OCI-LY7 (cell line): ENCODE measurements around the gene COL15A1. TPM values are rescaled to one million over a fixed set of nuclear protein-coding genes. Genes with fewer than 3 reads are reported as not detected.

Experiments
- BruUV-seq: library from RNA; stranded (reverse); fragments of 400-500 nt; replicated peaks from 2 replicates; lab custom pipeline; 2021; lab: Mats Ljungman, UMichigan
- CTCF ChIA-PET: fragments of 300-600 bp; sonication (Branson Sonifier 250); formaldehyde crosslinking; loops from one replicate; lab custom pipeline; 2022; ENCODE audit warnings: antibody characterized with exemption; ENCODE audit not compliant: unreplicated experiment; lab: Charles Lee
- POLR2A ChIA-PET: fragments of 300-600 bp; sonication (Branson Sonifier 250); formaldehyde crosslinking; loops from one replicate; lab custom pipeline; 2022; ENCODE audit warnings: antibody characterized with exemption; lab: Charles Lee
- DNase-seq: peaks from one replicate; pipeline ENCODE4 v3.0.0-alpha.2; 2015; ENCODE audit warnings: low spot score
- H2AFZ ChIP-seq: fragments of 200-600 bp; sonication (generic), shearing (Covaris generic); 2 replicates; pipeline ENCODE4 v1.6.1; 2014; ENCODE audit warnings: mild to moderate bottlenecking, antibody characterized with exemption, low read length, moderate library complexity
- H3K27ac ChIP-seq: fragments of 200-600 bp; sonication (generic); 2 replicates; pipeline ENCODE4 v1.5.1; 2014; ENCODE audit warnings: mixed run types, low read depth, mild to moderate bottlenecking, moderate library complexity, low read length, inconsistent platforms; ENCODE audit not compliant: poor library complexity, severe bottlenecking
- H3K36me3 ChIP-seq: fragments of 200-600 bp; sonication (generic); 2 replicates; pipeline ENCODE4 v1.6.1; 2014; ENCODE audit warnings: mild to moderate bottlenecking, antibody characterized with exemption, low read length, moderate library complexity, mixed read lengths; ENCODE audit not compliant: insufficient read depth
- H3K4me1 ChIP-seq: fragments of 200-600 bp; sonication (generic); 2 replicates; pipeline ENCODE4 v1.5.1; 2014; ENCODE audit warnings: mild to moderate bottlenecking, low read length; ENCODE audit not compliant: insufficient read depth, poor library complexity, severe bottlenecking
- H3K4me2 ChIP-seq: fragments of 200-600 bp; sonication (generic); 2 replicates; pipeline ENCODE4 v1.6.1; 2014; ENCODE audit warnings: mild to moderate bottlenecking, low read length
- H3K4me3 ChIP-seq: fragments of 200-600 bp; sonication (generic); 2 replicates; pipeline ENCODE4 v1.5.1; 2014; ENCODE audit warnings: mild to moderate bottlenecking, low read depth, low read length; ENCODE audit not compliant: poor library complexity, severe bottlenecking
- H3K79me2 ChIP-seq: fragments of 200-600 bp; sonication (generic); 2 replicates; pipeline ENCODE4 v1.6.1; 2016; ENCODE audit warnings: low read depth, mild to moderate bottlenecking, low read length, moderate library complexity, mixed read lengths; ENCODE audit not compliant: insufficient read depth
- H3K9me2 ChIP-seq: fragments of 200-600 bp; sonication (generic); 2 replicates; pipeline ENCODE4 v1.6.1; 2016; ENCODE audit warnings: mild to moderate bottlenecking, low read length, mixed read lengths; ENCODE audit not compliant: insufficient read depth
- H3K9me3 ChIP-seq: fragments of 200-600 bp; sonication (generic); 2 replicates; pipeline ENCODE4 v1.6.1; 2014; ENCODE audit warnings: mild to moderate bottlenecking, mixed run types, low read length, mixed read lengths
- H4K20me1 ChIP-seq: fragments of 200-600 bp; sonication (generic); 2 replicates; pipeline ENCODE4 v1.6.1; 2014; ENCODE audit warnings: mild to moderate bottlenecking, antibody characterized with exemption, low read length, moderate library complexity, mixed read lengths; ENCODE audit not compliant: insufficient read depth
- CTCF ChIP-seq: fragments of 200-600 bp; sonication (generic); conservative IDR thresholded peaks from 2 replicates; pipeline ENCODE4 v1.5.1; 2014; ENCODE audit warnings: mild to moderate bottlenecking, antibody characterized with exemption, low read length, moderate library complexity, mixed read lengths
- EZH2phosphoT487 ChIP-seq: fragments of 200-600 bp; sonication (generic); IDR thresholded peaks from 2 replicates; pipeline ENCODE4 v1.6.1; 2018; ENCODE audit warnings: low read depth, borderline replicate concordance, mild to moderate bottlenecking, mixed run types, antibody characterized with exemption, low read length, moderate library complexity, mixed read lengths
- intact Hi-C: fragments of 100-400 bp; cut with micrococcal nuclease; formaldehyde crosslinking; loops from one replicate; pipeline ENCODE4 v1.10.0; 2022; ENCODE audit not compliant: unreplicated experiment
- total RNA-seq, 2 experiments: library from RNA; depleted of rRNA in 1 of 2; stranded (reverse); fragments of >200 nt in 1 of 2; shearing (Covaris generic) in 1 of 2; gene quantifications; 2 replicates each; pipeline ENCODE4 v1.2.3, GENCODE V29; 2014 to 2022

Gene COL15A1
- total RNA-seq, 2 experiments from 2014 or later: not detected

- H3K36me3 ChIP-seq: no peaks in the 10 kb centered on the region
- no peak for TF ChIP-seq EZH2phosphoT487
- TF ChIP-seq CTCF: no peak
- no peaks in the 10 kb centered on the region for H3K9me2 ChIP-seq
- no peaks in the 10 kb centered on the region for H3K4me1 ChIP-seq
- CTCF ChIA-PET: no interaction called here
- no peak overlapping the region for H3K27ac ChIP-seq
- no TSS peak for BruUV-seq
- POLR2A ChIA-PET: interaction anchor here (0.6 to 0.7 kb wide), 2 partner anchors 131 to 248 kb away, joined by 6 to 7 read pairs; no protein-coding TSS in a partner anchor
- H4K20me1 ChIP-seq: no peaks in the 10 kb centered on the region
- H2AFZ ChIP-seq: no peak overlapping the region
- no peaks in the 10 kb centered on the region for H3K79me2 ChIP-seq
- H3K4me2 ChIP-seq: no peak overlapping the region
- peak; percentile 61 for DNase-seq
- H3K4me3 ChIP-seq: no peak overlapping the region
- peaks cover 46% of the 10 kb centered on the region for H3K9me3 ChIP-seq
- intact Hi-C loops: no loop called here
Observed at GRCh38 chr9:99011161-99011709, 67.5 kb downstream of the COL15A1 start.

GRCh38 chr9:99012957-99013512, 69.3 kb downstream of the COL15A1 start:
- no peak overlapping the region for H3K27ac ChIP-seq
- TF ChIP-seq EZH2phosphoT487: no peak
- TF ChIP-seq CTCF: peak; percentile 52
- H3K9me2 ChIP-seq: no peaks in the 10 kb centered on the region
- intact Hi-C loops: no loop called here
- H3K4me1 ChIP-seq: no peaks in the 10 kb centered on the region
- no peak overlapping the region for H3K4me2 ChIP-seq
- CTCF ChIA-PET: no interaction called here
- DNase-seq: no peak
- POLR2A ChIA-PET: interaction anchor here (0.6 to 1.2 kb wide), 4 partner anchors 20 to 272 kb away, joined by 3 to 7 read pairs (median 3); no protein-coding TSS in a partner anchor
- H2AFZ ChIP-seq: peak overlapping the region; percentile 71
- H3K4me3 ChIP-seq: no peak overlapping the region
- no TSS peak for BruUV-seq
- no peaks in the 10 kb centered on the region for H4K20me1 ChIP-seq
- peaks cover 41% of the 10 kb centered on the region for H3K9me3 ChIP-seq
- H3K79me2 ChIP-seq: no peaks in the 10 kb centered on the region
- H3K36me3 ChIP-seq: no peaks in the 10 kb centered on the region

GRCh38 chr9:99013550-99013949, 69.8 kb downstream of the COL15A1 start:
- no peak overlapping the region for H3K4me3 ChIP-seq
- H3K9me2 ChIP-seq: no peaks in the 10 kb centered on the region
- intact Hi-C loops: no loop called here
- no peak overlapping the region for H3K27ac ChIP-seq
- TF ChIP-seq CTCF: no peak
- TF ChIP-seq EZH2phosphoT487: no peak
- no peaks in the 10 kb centered on the region for H3K36me3 ChIP-seq
- CTCF ChIA-PET: interaction anchor here (0.5 kb wide), 1 partner anchor 105 kb away, joined by 3 read pairs; no protein-coding TSS in a partner anchor
- H3K4me2 ChIP-seq: no peak overlapping the region
- BruUV-seq: no TSS peak
- no peaks in the 10 kb centered on the region for H3K4me1 ChIP-seq
- no peak for DNase-seq
- H3K79me2 ChIP-seq: no peaks in the 10 kb centered on the region
- POLR2A ChIA-PET: interaction anchor here (0.6 to 1.2 kb wide), 5 partner anchors 21 to 218 kb away, joined by 3 to 7 read pairs (median 3); no protein-coding TSS in a partner anchor
- H2AFZ ChIP-seq: peak overlapping the region; percentile 71
- no peaks in the 10 kb centered on the region for H4K20me1 ChIP-seq
- peaks cover 41% of the 10 kb centered on the region for H3K9me3 ChIP-seq
